HFFc6 (cell line): Measurements from ENCODE around the gene GPR15. TPM values are rescaled to one million over a fixed set of nuclear protein-coding genes. Genes with fewer than 3 reads are reported as not detected.

Experiments
- DNase-seq: peaks from one replicate; pipeline ENCODE4 v3.0.0-alpha.2; 2018
- H3K27ac Mint-ChIP-seq: 2 replicates; pipeline ENCODE4 v1.8.0; 2020; ENCODE audit warnings: mild to moderate bottlenecking, mixed read lengths
- H3K27me3 Mint-ChIP-seq: 2 replicates; pipeline ENCODE4 v1.8.0; 2021; ENCODE audit warnings: mild to moderate bottlenecking, moderate library complexity, mixed read lengths; ENCODE audit not compliant: insufficient read depth
- H3K36me3 Mint-ChIP-seq: 2 replicates; pipeline ENCODE4 v1.8.0; 2021; ENCODE audit warnings: low read depth, mixed read lengths
- H3K4me1 Mint-ChIP-seq: 2 replicates; pipeline ENCODE4 v1.8.0; 2020; ENCODE audit warnings: low read depth, mixed read lengths
- H3K4me3 Mint-ChIP-seq: 2 replicates; pipeline ENCODE4 v1.8.0; 2020; ENCODE audit warnings: mild to moderate bottlenecking, moderate library complexity, mixed read lengths
- H3K9me3 Mint-ChIP-seq: 2 replicates; pipeline ENCODE4 v1.8.0; 2020; ENCODE audit warnings: mild to moderate bottlenecking, mixed read lengths
- total RNA-seq, 6 experiments: library from RNA; stranded (reverse); fragmentation: NEBNext Ultra II Directional; extraction: Animal tissue kit (Norgen Biotek cat#: 25700); gene quantifications; 2 replicates in 1 of 6; 3 replicates in 5 of 6; pipeline ENCODE4 v1.2.3, GENCODE V29; 2021
- TF ChIP-seq, protein P1 (sequence below): fragments of 200-600 bp; sonication (generic); IDR thresholded peaks from 2 replicates; pipeline ENCODE4 v1.5.0; 2021; ENCODE audit warnings: antibody characterized with exemption, mild to moderate bottlenecking

The GPR15 gene
- total RNA-seq, 6 experiments from 2014 or later = not detected

- H3K4me3 Mint-ChIP-seq = no peak overlapping the region
- no peaks in the 10 kb centered on the region for H3K36me3 Mint-ChIP-seq
These were observed 36.6 kb downstream of the GPR15 start for GRCh38 chr3:98568402-98568801.

DNA sequence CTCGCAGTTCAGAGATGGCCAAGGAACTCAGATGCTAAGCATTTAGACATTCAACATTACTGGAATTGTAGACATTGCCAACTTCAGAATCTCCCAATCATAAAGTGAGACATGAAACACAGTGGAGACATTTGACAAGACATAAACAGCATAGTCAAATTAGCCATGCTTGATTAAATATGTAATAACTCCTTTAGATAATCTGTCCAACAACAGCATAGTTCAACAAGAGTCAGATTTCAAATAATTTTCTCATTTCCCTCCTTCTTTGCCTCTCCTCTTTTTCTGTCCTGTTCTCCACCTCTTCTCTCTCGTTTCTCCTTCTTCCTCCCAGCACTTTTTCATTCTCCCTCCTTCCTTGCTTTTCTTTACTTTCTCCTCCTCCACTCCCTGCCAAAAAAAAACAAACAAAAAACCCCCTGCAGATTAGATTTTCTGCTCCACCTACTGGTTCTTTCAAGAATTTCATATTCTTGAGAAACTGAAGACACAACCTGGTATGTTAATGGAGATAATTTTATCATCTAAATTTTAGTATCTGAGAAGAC, 41.5 kb downstream of the GPR15 start:
- Mint-ChIP-seq H3K4me3 (no peak overlapping the region), H3K36me3 (no peaks in the 10 kb centered on the region), H3K9me3 (no peaks in the 10 kb centered on the region), H3K27me3 (peaks cover 4% of the 10 kb centered on the region; the same call in 1 of the 2 replicates), H3K27ac (no peak overlapping the region), H3K4me1 (peaks cover 26% of the 10 kb centered on the region)
- no peak for DNase-seq
- TF ChIP-seq, protein P1, sequence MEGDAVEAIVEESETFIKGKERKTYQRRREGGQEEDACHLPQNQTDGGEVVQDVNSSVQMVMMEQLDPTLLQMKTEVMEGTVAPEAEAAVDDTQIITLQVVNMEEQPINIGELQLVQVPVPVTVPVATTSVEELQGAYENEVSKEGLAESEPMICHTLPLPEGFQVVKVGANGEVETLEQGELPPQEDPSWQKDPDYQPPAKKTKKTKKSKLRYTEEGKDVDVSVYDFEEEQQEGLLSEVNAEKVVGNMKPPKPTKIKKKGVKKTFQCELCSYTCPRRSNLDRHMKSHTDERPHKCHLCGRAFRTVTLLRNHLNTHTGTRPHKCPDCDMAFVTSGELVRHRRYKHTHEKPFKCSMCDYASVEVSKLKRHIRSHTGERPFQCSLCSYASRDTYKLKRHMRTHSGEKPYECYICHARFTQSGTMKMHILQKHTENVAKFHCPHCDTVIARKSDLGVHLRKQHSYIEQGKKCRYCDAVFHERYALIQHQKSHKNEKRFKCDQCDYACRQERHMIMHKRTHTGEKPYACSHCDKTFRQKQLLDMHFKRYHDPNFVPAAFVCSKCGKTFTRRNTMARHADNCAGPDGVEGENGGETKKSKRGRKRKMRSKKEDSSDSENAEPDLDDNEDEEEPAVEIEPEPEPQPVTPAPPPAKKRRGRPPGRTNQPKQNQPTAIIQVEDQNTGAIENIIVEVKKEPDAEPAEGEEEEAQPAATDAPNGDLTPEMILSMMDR = peak; percentile 80

More at GRCh38 chr3:98568402-98568801, 36.6 kb downstream of the GPR15 start:
- TF ChIP-seq, protein P1 = no peak
- Mint-ChIP-seq H3K27ac (no peak overlapping the region), H3K4me1 (peaks cover 29% of the 10 kb centered on the region), H3K9me3 (no peaks in the 10 kb centered on the region), H3K27me3 (peaks cover 4% of the 10 kb centered on the region; the same call in 1 of the 2 replicates)
- DNase-seq = no peak

DNA sequence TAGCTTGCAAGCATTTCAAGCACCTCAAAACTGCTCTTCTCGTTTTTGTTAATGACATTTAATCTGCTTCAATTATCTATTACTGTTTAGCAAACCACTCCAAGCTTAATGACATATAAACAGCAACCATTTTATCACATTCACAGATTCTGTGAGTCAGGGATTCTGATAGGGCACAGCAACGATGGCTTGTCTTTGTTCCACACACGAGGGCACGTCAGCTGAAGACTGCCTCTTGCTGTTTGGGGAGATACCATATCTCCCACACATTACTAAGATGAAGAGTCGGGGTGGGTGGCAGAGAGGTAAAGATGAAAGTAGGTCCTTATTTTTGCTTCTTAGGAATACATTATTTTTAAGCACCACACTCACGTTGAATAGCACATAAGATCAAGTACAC, 42.4 kb downstream of the GPR15 start:
- H3K4me1 Mint-ChIP-seq = peaks cover 34% of the 10 kb centered on the region
- peaks cover 7% of the 10 kb centered on the region; the same call in 1 of the 2 replicates for H3K36me3 Mint-ChIP-seq
- peaks cover 4% of the 10 kb centered on the region; the same call in 1 of the 2 replicates for H3K27me3 Mint-ChIP-seq
- no peak overlapping the region for H3K27ac Mint-ChIP-seq
- TF ChIP-seq, protein P1 = no peak
- no peaks in the 10 kb centered on the region for H3K9me3 Mint-ChIP-seq
- no peak for DNase-seq
- H3K4me3 Mint-ChIP-seq = no peak overlapping the region

GRCh38 chr3:98577178-98577895, 45.6 kb downstream of the GPR15 start:
- Mint-ChIP-seq H3K9me3 (no peaks in the 10 kb centered on the region), H3K4me3 (no peak overlapping the region), H3K27me3 (peaks cover 4% of the 10 kb centered on the region; the same call in 1 of the 2 replicates), H3K27ac (peak overlapping the region; percentile 29), H3K4me1 (peaks cover 35% of the 10 kb centered on the region), H3K36me3 (peaks cover 13% of the 10 kb centered on the region)
- DNase-seq = peak; percentile 77
- TF ChIP-seq, protein P1 = no peak

GRCh38 chr3:98580401-98581386, 48.9 kb downstream of the GPR15 start:
- no peak for DNase-seq
- Mint-ChIP-seq H3K4me3 (no peak overlapping the region), H3K9me3 (no peaks in the 10 kb centered on the region), H3K4me1 (peaks cover 37% of the 10 kb centered on the region), H3K36me3 (peaks cover 27% of the 10 kb centered on the region), H3K27ac (no peak overlapping the region), H3K27me3 (peaks cover 4% of the 10 kb centered on the region; the same call in 1 of the 2 replicates)
- TF ChIP-seq, protein P1 = no peak
